GM21447 (cell line): ENCODE data around the gene VGLL4.
A peak's percentile ranks its signal among the peaks of the same experiment; 100 is the strongest.

Experiments used
- ATAC-seq: cut with Tn5 transposase; IDR thresholded peaks from one replicate; pipeline ENCODE4 v1.9.1; 2021; ENCODE audit not compliant: unreplicated experiment

Gene VGLL4

GRCh38 chr3:11607816-11608215 lies 35.9 kb downstream of the VGLL4 start:
- ATAC-seq = no peak

DNA sequence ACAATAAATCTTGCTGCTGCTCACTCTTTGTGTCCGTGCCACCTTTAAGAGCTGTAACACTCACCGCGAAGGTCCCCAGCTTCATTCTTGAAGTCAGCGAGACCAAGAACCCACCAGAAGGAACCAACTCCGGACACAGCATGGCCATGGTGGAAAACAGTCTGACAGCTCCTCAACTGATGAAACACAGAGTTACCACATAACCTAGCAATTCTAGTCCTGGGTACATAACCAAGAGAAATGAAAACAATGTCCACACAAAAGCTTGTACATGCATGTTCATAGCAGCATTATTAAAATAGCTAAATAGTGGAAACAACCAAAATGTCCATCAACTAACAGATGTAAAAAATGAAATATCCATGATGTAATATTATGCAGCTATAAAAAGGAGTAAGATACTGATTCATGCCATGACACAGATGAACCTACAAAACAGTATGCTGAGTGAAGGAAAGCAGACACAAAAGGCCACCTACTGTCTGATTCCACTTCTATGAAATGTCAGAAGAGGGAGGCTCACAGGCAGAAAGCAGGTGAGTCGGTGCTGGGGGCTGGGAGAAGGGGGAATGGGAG lies 36.8 kb downstream of the VGLL4 start:
- ATAC-seq = no peak

DNA sequence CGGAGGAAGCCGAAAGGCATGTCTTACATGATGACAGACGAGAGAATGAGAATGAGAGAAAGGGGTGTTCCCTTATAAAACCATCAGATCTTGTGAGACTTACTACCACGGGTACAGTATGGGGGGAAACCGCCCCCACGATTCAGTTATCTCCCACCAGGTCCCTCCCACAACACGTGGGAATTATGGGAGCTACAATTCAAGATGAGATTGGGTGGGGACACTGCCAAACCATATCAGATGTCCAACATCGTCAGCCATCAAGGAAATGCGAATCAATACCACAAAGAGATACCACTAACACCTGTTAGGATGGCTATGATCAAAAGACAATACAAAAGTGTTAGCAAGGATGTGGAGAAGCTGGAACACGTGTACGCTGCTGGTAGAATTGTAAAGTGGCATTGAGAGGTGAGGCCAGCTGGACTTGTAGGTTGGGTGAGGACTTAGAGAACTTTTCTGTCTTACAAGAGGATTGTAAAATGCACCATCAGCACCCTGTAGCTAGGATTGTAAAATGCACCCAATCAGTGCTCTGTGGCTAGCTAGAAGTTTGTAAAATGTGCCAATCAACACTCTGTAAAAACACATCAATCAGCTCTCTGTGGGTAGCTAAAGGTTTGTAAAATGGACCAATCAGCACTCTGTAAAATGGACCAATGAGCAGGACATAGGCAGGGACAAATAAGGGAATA lies 37.5 kb downstream of the VGLL4 start:
- no peak for ATAC-seq

DNA sequence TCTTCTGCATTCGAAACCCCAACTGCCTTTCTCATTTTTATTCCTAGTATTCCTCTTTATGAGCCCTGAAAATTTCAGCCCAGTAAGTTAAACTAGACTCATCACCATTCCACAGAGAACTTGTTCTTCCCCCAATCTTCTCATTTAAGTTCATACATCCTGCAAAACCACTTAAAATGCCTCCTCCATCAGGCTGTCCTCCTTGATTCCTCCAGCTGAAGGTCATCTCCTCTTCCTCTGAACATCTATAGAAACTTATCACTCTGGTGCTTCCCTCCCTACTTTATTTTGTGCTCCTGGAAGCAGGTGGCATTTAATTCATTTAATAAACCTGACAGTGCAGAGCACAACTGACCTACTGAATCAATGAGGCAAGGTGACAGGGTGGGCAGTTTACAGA lies 38.3 kb downstream of the VGLL4 start:
- ATAC-seq = no peak

DNA sequence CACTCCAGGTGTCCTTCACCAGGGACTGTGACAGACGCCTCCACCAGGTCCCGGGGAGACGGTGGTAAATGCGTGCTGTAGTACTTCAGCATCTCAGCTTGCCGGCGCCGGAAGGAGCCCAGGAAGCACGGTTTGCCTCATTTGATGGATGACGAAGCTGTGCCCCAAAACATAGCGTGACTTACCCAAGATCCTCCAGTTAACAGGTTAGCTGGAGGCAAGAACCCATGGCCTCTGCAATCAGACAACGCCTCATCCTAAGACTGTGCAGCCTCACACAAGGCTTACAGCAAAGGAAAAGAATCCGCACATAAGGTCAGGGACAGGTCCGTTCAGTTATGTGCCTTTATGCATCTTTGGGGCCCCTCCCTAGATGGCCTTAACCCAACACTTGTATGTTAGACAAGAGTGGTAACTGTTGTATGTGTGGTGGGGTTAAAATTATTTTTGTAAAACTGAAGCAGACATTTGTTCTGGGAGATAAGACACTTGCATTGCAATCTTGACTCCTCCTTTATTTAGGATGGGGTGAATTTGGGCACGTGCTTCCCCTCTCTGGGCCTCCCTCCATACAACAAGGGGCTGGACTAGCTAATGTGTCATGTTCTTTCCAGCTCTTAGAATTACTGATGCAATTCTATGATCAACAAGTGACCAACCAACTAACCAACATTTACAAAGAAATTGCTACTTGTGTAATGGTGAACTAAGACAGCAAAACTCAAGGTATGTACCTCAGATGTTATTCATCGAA lies 39.4 kb downstream of the VGLL4 start:
- no peak for ATAC-seq

DNA sequence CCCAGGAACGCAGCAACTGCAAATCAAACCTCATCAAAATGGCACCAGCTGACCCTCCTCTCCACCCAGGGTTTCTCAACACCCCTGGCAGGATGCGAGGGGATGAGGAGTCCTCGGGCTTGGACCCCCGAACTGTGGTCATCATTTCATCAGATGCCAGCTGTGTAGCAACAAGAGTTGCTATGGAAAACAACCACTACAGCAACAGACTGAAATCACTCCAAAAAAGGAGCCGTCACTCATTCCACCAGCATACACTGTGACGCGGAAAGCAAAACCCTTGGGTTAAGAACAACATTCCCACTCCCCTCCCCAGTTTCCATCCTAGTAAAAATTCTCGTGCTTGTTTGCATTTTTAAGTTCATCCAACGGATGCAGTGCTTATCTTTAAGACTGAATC lies 40.1 kb downstream of the VGLL4 start:
- ATAC-seq = no peak

- no peak for ATAC-seq
Observed at GRCh38 chr3:11602886-11603527, 40.7 kb downstream of the VGLL4 start.

DNA sequence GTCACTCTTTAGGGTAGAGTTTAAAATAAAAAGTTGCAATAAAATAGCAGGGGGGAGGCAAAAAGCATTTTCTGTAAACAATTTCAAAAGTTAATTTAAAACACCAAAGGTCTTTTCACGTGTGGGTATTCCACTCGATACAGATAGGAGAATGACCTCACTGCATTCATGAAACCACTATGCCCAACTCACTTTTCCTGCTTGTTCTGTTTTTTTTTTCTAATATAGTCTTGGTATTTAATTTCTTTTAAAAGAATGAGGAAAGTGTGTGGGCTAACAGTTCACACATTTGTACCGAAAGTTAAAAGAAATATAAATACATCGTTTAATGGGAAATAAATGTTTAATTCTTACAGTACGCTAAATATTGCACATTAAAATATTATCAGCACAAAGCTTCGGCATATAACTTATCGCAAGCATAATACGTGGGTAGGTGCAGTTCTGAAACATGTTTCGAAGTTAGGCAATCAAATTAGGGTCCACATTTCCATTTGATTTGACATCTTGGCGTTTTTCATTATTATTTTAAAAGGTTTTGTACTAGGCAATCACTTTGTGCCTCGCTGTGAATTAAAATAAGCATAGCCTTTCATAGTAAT lies 41.4 kb downstream of the VGLL4 start:
- ATAC-seq = no peak

GRCh38 chr3:11601446-11602238 lies 42.1 kb downstream of the VGLL4 start:
- ATAC-seq = peak; percentile 94

DNA sequence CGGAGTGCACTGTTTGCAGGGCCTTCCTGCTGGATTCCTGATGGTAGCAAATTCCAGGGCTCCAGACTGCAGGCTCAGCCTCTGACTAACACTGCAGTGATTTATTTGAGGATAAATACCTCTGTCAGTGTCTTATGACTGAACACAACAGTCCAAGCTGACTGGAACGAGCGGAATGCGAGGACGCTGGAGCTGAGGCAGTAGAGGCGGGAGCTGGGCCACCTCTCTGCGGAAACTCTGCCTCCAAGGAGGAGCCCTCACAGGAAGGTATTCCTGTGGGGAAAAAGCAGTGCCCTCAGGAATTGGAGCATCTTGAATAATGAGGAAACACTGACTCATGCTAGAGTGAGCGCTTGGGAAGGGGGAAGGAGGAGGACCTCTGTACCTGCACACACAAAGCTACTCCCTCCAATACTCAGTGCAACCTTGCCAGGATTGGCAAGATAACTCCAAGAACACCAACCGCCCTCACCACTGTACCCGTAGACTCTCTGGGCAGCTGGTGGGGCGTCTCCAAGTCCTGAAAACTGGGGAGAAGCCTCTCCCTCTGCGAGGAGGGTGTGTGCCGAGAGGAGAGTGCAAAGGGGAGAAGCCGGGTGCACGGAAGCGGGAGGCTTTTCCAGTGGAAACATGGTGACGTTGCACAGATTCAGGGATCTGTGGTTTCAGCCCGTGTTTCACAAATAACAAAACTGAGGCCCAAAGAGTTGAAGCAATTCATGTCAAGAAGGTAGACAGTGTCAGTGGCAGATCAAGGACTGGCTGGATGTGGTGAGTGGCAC lies 43.0 kb downstream of the VGLL4 start:
- no peak for ATAC-seq

DNA sequence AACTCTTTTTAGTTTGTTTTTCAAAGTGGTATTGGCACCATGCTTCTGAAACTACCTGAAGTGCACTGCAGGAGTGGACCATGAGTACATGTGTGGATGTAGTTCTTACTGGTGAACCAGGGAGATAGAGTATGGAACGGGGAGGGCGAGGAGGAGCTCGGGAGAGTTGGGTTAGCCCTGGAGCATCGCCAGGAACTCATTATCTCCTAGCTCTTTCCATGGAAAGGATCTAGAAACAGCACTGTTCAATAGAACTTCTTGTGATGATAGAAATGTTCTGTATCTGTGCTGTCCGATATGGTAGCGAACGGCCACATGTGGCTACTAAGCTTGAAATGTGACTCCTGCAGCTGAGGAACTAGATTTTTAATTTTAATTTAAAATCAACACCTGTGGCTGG lies 47.3 kb downstream of the VGLL4 start:
- ATAC-seq = no peak

DNA sequence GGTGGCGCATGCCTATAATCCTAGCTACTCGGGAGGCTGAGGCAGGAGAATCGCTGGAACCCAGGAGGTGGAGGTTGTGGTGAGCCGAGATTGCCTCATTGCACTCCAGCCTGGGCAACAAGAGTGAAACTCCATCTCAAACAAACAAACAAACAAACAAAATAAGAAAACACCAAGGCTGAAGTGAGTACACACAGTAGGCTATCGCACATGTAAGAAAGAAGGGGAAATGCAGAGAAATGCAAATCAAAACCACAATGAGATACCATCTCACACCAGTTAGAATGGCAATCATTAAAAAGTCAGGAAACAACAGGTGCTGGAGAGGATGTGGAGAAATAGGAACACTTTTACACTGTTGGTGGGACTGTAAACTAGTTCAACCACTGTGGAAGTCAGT lies 48.7 kb downstream of the VGLL4 start:
- ATAC-seq = peak; percentile 69

DNA sequence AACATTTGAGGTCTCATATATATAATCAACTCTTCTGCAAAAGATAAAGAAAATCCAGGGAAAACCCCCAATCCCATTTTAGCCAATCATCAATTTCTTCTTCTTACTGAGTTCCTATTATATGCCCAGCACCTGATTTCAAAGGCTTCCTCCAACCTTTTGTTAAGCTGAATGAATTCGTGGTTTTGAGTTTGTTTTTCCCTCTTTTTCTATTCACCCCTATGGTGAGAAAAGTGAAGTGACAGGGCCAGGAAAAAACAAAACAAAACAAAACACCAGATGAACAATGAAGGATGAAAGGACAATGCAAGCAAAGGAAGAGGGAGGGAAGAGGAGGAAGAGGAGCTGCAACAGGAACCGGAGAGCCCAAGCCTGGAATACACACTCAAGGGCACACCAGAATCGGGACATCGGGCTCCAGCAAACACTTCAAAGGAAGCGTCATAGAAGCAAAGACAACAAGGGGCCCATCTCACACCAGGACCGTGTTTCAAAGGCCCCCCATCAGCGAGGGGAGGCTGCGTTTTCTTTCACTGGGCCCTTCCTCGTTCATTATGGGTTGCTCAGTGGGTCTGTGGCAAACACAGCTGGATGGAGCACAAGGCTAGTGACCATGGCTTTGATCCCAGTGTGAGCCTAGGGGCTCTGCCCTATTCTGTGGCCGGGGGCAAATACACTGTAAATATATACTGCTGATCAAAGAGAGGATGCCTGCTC lies 50.2 kb downstream of the VGLL4 start:
- ATAC-seq = no peak

GRCh38 chr3:11592445-11593298 lies 51.0 kb downstream of the VGLL4 start:
- ATAC-seq = no peak

- ATAC-seq = no peak
Observed at GRCh38 chr3:11591391-11592282, 52.1 kb downstream of the VGLL4 start.

DNA sequence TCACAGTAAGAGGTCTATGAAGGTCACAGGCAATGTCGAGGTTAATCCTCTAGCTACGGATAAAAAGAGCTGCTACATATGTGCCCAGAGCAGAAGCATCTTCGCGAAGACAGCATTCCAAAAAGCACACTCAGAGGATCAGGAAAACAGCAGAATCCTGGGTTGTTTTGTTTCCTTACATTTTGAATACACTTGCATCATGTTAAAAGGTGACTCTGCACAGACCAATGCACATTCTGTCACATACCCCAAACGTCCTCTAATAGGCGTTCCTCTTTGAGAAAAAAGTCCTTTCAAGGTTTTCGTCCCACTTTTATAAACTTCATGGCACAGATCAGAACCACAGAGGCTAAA lies 52.7 kb downstream of the VGLL4 start:
- no peak for ATAC-seq

- ATAC-seq = no peak
Observed at GRCh38 chr3:11589706-11590105, 54.0 kb downstream of the VGLL4 start.
